Heart left ventricle (tissue), 16 donors: Measurements from ENCODE around the gene MAPKAP1. TPM values are rescaled to one million over a fixed set of nuclear protein-coding genes. Genes with fewer than 3 reads are reported as not detected.

Experiments
- ATAC-seq, 4 donors: fragments of 200-7000 bp; cut with Tn5 transposase; one replicate each; pipeline ENCODE4 v1.9.1; 2020 to 2022; ENCODE audit warnings: moderate library complexity in 4 of 4, mild to moderate bottlenecking in 3 of 4, moderate number of reproducible peaks in 1 of 4
- DNase-seq, 5 donors: peaks; one replicate each; pipeline ENCODE4 v3.0.0-alpha.2; 2020
- H3K27ac ChIP-seq, 12 donors: fragments of 200-600 bp; sonication (generic) in 4 of 12; one replicate each; pipeline versions ENCODE4 v1.5.0 to v1.8.0; 2016 to 2022; ENCODE audit warnings: mild to moderate bottlenecking in 2 of 12
- H3K27me3 ChIP-seq, 9 donors: fragments of 200-600 bp; sonication (generic) in 2 of 9; one replicate each; pipeline versions ENCODE4 v1.5.1 to v1.8.0; 2016 to 2022; ENCODE audit warnings: mild to moderate bottlenecking in 3 of 9
- H3K36me3 ChIP-seq, 9 donors: fragments of 200-600 bp; sonication (generic) in 2 of 9; one replicate each; pipeline versions ENCODE4 v1.5.0 to v1.8.0; 2018 to 2022; ENCODE audit warnings: mild to moderate bottlenecking in 2 of 9
- H3K4me1 ChIP-seq, 12 donors: fragments of 200-600 bp; sonication (generic) in 4 of 12; one replicate each; pipeline versions ENCODE4 v1.5.0 to v1.8.0; 2016 to 2022; ENCODE audit warnings: mild to moderate bottlenecking in 3 of 12
- H3K4me3 ChIP-seq, 12 donors: fragments of 200-600 bp; sonication (generic) in 4 of 12; one replicate each; pipeline versions ENCODE4 v1.5.0 to v1.8.0; 2017 to 2022; ENCODE audit warnings: mild to moderate bottlenecking in 9 of 12, moderate library complexity in 4 of 12
- H3K9me3 ChIP-seq, 12 donors: fragments of 200-600 bp; sonication (generic) in 4 of 12; one replicate each; pipeline versions ENCODE4 v1.5.0 to v1.8.0; 2016 to 2022; ENCODE audit warnings: mild to moderate bottlenecking in 1 of 12
- CTCF ChIP-seq, 12 donors: fragments of 200-600 bp; sonication (generic) in 4 of 12; IDR thresholded peaks; one replicate each; pipeline versions ENCODE4 v1.5.0 to v1.8.0; 2018 to 2022; ENCODE audit warnings: antibody characterized with exemption in 12 of 12, mild to moderate bottlenecking in 5 of 12
- POLR2A ChIP-seq, 2 donors: fragments of 450-650 bp; IDR thresholded peaks; one replicate each; pipeline ENCODE4 v1.6.1; 2017; ENCODE audit warnings: antibody characterized with exemption in 2 of 2, mild to moderate bottlenecking in 2 of 2, moderate library complexity in 2 of 2
- WGBS, 4 donors: extraction: QIAGEN DNeasy Blood & Tissue Kit in 2 of 4; methylation state at CpG; one replicate each; pipeline versions ENCODE4 v1.1.5 to v1.1.7; 2013 to 2018; 5-methylcytosine and 5-hydroxymethylcytosine counted together
- intact Hi-C, 10 donors: fragments of 100-400 bp; cut with DNase I; formaldehyde crosslinking; loops; one replicate each; pipeline versions ENCODE4 v1.11.1 to v1.14.2; 2022
- polyA plus RNA-seq, 2 donors: library from polyadenylated mRNA; stranded (reverse); fragments of 200-250 nt; gene quantifications; one replicate each; pipeline ENCODE4 v1.2.3, GENCODE V29; 2013
- total RNA-seq, 9 donors: library from RNA; depleted of rRNA in 2 of 9; stranded (reverse); fragments of >200 nt in 2 of 9; fragmentation: NEBNext Ultra II Directional in 3 of 9; extraction: Animal tissue kit (Norgen Biotek cat#: 25700) in 3 of 9; gene quantifications; one replicate each; pipeline versions ENCODE4 v1.1.0 to v1.2.4, GENCODE V29; 2016 to 2023
- donor health status: ischemic (EF 13 %, LVEDD 7.1; RV severe dilation, severe dysfunction).
- donor health status: healthy with polysubstance abuse.
- donor health status: DM: no; HTN: yes; CAD: no.
- donor health status: DM: no; HTN: no; CAD: no.
- donor health status: ischemic (EF 25% LVEDD 6.9; RV normal size, moderate dysfunction).
- donor health status: ischemic (EF 25% LVEDD 5.7; RV mildly dilated, moderate dysfunction).
- donor health status: healthy.
- donor health status: DM: yes; HTN: yes; CAD: no.
- donor health status: ischemic (EF 35%, LVEDD 5.7; RV mildly dilated, moderate dysfunction).
- donor health status: nonischemic (EF 11% LVEDD 7.7; RV severe dilation, severe dysfunction).
- donor health status: DM: yes; HTN: yes; CAD: no.
- donor health status: PGD.
- donor health status: ischemic (EF 29% LVEDD 5.4; RV normal size, mild dysfunction).
- donor health status: nonischemic (EF 23%, LVEDD 6.1; RV moderate dilation, normal function).

MAPKAP1 gene
- total and polyA plus RNA-seq, 11 donors, result 76.2 to 145 (median 124) TPM

GRCh38 chr9:125457357-125457756 lies 249.7 kb downstream of the MAPKAP1 start:
- Histone ChIP-seq H3K36me3 (peaks cover 0 to 20% (median 0%) of the 10 kb centered on the region in 9 donors), H3K27me3 (no peaks in the 10 kb centered on the region), H3K4me1 (peaks cover 0 to 15% (median 0%) of the 10 kb centered on the region in 12 donors), H3K9me3 (peaks cover 0 to 23% (median 5%) of the 10 kb centered on the region in 12 donors), H3K27ac (no peak overlapping the region), H3K4me3 (no peak overlapping the region)
- TF ChIP-seq CTCF (IDR thresholded peaks at IDR 0.05), result no peak
- WGBS, 4 donors, result 97 to 100% (median 100%) methylated on average over 1 of the region's 1 CpG
- DNase-seq (no peak), ATAC-seq (no peak)
- intact Hi-C loops, result no loop called here

GRCh38 chr9:125455876-125456275 lies 251.1 kb downstream of the MAPKAP1 start:
- TF ChIP-seq CTCF (IDR thresholded peaks at IDR 0.05), result no peak
- no peak for TF ChIP-seq POLR2A (IDR thresholded peaks at IDR 0.05)
- Histone ChIP-seq H3K27me3 (no peaks in the 10 kb centered on the region), H3K9me3 (peaks cover 0 to 23% (median 5%) of the 10 kb centered on the region in 12 donors), H3K36me3 (peaks cover 0 to 19% (median 0%) of the 10 kb centered on the region in 9 donors), H3K4me3 (no peak overlapping the region), H3K27ac (no peak overlapping the region), H3K4me1 (peaks cover 0 to 10% (median 0%) of the 10 kb centered on the region in 12 donors)
- intact Hi-C loops, result no loop called here
- ATAC-seq (no peak), DNase-seq (no peak)
- 96 to 98% (median 98%) methylated on average over 4 of the region's 4 CpGs for WGBS, 4 donors

- no peak for TF ChIP-seq CTCF (IDR thresholded peaks at IDR 0.05)
- no peak for TF ChIP-seq POLR2A (IDR thresholded peaks at IDR 0.05)
- H3K27ac ChIP-seq, result no peak overlapping the region
- peaks cover 0 to 6% (median 0%) of the 10 kb centered on the region in 12 donors for H3K4me1 ChIP-seq
- H3K36me3 ChIP-seq, result peaks cover 0 to 19% (median 0%) of the 10 kb centered on the region in 9 donors
- H3K9me3 ChIP-seq, result peaks cover 0 to 23% (median 5%) of the 10 kb centered on the region in 12 donors
- H3K4me3 ChIP-seq, result no peak overlapping the region
- H3K27me3 ChIP-seq, result no peaks in the 10 kb centered on the region
- ATAC-seq (no peak), DNase-seq (no peak)
- WGBS, 4 donors, result 23 to 53% (median 37%) methylated on average over 1 of the region's 1 CpG
- intact Hi-C loops, result no loop called here
These were observed 251.9 kb downstream of the MAPKAP1 start for GRCh38 chr9:125455132-125455531.

- no peak overlapping the region for H3K27ac ChIP-seq
- 84 to 88% (median 85%) methylated on average over 17 to 18 of the region's 18 CpGs for WGBS, 4 donors
- peaks cover 0 to 5% (median 0%) of the 10 kb centered on the region in 12 donors for H3K4me1 ChIP-seq
- H3K9me3 ChIP-seq, result no peaks in the 10 kb centered on the region
- no peak overlapping the region for H3K4me3 ChIP-seq
- intact Hi-C loops, result no loop called here
- ATAC-seq, result no peak
- no peak for TF ChIP-seq CTCF (IDR thresholded peaks at IDR 0.05)
- no peak for TF ChIP-seq POLR2A (IDR thresholded peaks at IDR 0.05)
- H3K36me3 ChIP-seq, result peaks cover 0 to 29% (median 14%) of the 10 kb centered on the region in 9 donors
- no peak for DNase-seq
- H3K27me3 ChIP-seq, result no peaks in the 10 kb centered on the region
These were observed 259.7 kb downstream of the MAPKAP1 start for GRCh38 chr9:125447202-125447802.
